ENCODE results near the gene SMTN.

SMTN gene

DNA sequence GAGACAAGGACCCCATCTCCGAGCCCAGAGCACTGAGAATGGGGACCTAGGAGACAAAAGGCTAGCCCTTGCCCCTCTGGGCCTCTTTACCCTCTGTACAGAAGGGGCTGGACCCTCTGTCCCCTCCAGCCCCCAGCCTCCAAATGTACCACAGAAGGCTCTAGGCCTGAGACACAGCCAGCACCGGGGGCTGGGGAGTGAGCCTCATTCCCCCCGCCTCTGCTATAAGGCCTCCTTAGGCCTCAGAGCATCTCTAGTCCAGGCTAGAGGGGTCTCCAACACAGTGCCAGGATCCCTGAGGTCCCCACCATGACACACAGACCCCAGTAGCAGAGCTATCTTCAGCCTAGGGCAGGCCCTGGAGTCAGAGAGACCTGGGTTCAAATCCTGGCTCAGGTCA is 4.8 kb downstream of the SMTN start:
- TF ChIP-seq, protein P1, sequence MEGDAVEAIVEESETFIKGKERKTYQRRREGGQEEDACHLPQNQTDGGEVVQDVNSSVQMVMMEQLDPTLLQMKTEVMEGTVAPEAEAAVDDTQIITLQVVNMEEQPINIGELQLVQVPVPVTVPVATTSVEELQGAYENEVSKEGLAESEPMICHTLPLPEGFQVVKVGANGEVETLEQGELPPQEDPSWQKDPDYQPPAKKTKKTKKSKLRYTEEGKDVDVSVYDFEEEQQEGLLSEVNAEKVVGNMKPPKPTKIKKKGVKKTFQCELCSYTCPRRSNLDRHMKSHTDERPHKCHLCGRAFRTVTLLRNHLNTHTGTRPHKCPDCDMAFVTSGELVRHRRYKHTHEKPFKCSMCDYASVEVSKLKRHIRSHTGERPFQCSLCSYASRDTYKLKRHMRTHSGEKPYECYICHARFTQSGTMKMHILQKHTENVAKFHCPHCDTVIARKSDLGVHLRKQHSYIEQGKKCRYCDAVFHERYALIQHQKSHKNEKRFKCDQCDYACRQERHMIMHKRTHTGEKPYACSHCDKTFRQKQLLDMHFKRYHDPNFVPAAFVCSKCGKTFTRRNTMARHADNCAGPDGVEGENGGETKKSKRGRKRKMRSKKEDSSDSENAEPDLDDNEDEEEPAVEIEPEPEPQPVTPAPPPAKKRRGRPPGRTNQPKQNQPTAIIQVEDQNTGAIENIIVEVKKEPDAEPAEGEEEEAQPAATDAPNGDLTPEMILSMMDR (IDR thresholded peaks at IDR 0.05; ENCODE audit: low read length) = no peak
- TF ChIP-seq EZH2 (optimal IDR thresholded peaks at IDR 0.05; ENCODE audit: low read depth, low read length) = no peak
- TF ChIP-seq EZH2phosphoT487 (IDR thresholded peaks at IDR 0.05; ENCODE audit: low read length) = no peak

DNA sequence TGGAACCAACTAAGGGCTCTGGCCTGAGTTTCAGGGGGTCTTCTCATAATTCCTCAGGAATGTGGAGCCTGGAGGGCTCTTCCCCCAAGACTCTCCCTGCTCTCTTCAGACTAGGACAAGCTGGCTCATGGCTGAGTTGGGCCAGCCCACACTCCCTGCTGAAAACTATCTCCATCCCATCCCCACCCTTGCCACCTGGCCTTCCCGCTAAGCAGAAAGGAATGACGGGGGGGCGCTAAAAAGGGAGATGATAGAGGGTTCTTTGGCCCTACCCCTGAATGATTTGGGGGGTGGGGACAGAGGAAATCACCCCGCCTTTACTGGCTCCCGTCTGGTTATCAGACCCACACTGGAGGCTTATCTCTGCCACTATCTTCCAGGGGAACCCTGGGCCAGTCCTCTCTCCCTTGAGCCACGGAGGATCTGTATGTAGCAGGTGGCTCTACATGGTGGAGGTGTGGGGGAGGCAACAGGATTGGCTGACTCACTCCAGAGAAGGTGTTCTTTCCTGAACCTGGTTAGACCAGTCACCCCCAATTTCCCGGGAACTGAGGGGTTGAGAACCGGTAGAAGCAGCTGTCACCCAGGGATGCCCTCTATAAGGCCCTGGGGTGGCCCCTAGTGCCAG is 5.7 kb downstream of the SMTN start:
- Histone ChIP-seq H3K4me2 (ENCODE audit: low read depth, low read length) (no peak overlapping the region), H3K27ac (ENCODE audit: low read length) (no peak overlapping the region), H3F3A (ENCODE audit: insufficient read depth, low read length) (peaks cover 16% of the 10 kb centered on the region; the same call in 1 of the 2 replicates), H3K4me3 (ENCODE audit: low read length) (no peak overlapping the region), H3K4me1 (ENCODE audit: low read length) (peaks cover 23% of the 10 kb centered on the region), H3K9me2 (replicated peaks; ENCODE audit: insufficient read depth, low read length) (no peaks in the 10 kb centered on the region), H3K36me3 (replicated peaks; ENCODE audit: insufficient read depth, low read length) (no peaks in the 10 kb centered on the region), H4K20me1 (ENCODE audit: insufficient read depth, low read length) (no peaks in the 10 kb centered on the region), H3K9ac (ENCODE audit: low read length) (no peak overlapping the region), H2AFZ (ENCODE audit: low read length) (no peak overlapping the region), H3K79me2 (ENCODE audit: low read length) (peaks cover 22% of the 10 kb centered on the region), H3K27me3 (replicated peaks; ENCODE audit: insufficient read depth, low read length) (no peaks in the 10 kb centered on the region), H3K9me3 (replicated peaks; ENCODE audit: insufficient read depth, low read length) (no peaks in the 10 kb centered on the region)
- TF ChIP-seq, protein P1 (IDR thresholded peaks at IDR 0.05; ENCODE audit: low read length) = no peak
- TF ChIP-seq EZH2 (optimal IDR thresholded peaks at IDR 0.05; ENCODE audit: low read depth, low read length) = no peak
- no peak for TF ChIP-seq EZH2phosphoT487 (IDR thresholded peaks at IDR 0.05; ENCODE audit: low read length)
- no peak for DNase-seq

More for the DNA sequence above, 4.8 kb downstream of the SMTN start:
- no peaks in the 10 kb centered on the region for H3K36me3 ChIP-seq (replicated peaks; ENCODE audit: insufficient read depth, low read length)
- H3K9me2 ChIP-seq (replicated peaks; ENCODE audit: insufficient read depth, low read length) = no peaks in the 10 kb centered on the region
- H3K9me3 ChIP-seq (replicated peaks; ENCODE audit: insufficient read depth, low read length) = no peaks in the 10 kb centered on the region
- H3F3A ChIP-seq (ENCODE audit: insufficient read depth, low read length) = peaks cover 16% of the 10 kb centered on the region; the same call in 1 of the 2 replicates
- no peak overlapping the region for H2AFZ ChIP-seq (ENCODE audit: low read length)
- H3K27me3 ChIP-seq (replicated peaks; ENCODE audit: insufficient read depth, low read length) = no peaks in the 10 kb centered on the region
- peaks cover 23% of the 10 kb centered on the region for H3K4me1 ChIP-seq (ENCODE audit: low read length)
- H3K9ac ChIP-seq (ENCODE audit: low read length) = no peak overlapping the region
- peaks cover 28% of the 10 kb centered on the region for H3K79me2 ChIP-seq (ENCODE audit: low read length)
- peak overlapping the region; percentile 98; the same call in 1 of the 2 replicates for H3K4me2 ChIP-seq (ENCODE audit: low read depth, low read length)
- DNase-seq = no peak
- no peak overlapping the region for H3K4me3 ChIP-seq (ENCODE audit: low read length)
- H3K27ac ChIP-seq (ENCODE audit: low read length) = no peak overlapping the region
- H4K20me1 ChIP-seq (ENCODE audit: insufficient read depth, low read length) = no peaks in the 10 kb centered on the region

DNA sequence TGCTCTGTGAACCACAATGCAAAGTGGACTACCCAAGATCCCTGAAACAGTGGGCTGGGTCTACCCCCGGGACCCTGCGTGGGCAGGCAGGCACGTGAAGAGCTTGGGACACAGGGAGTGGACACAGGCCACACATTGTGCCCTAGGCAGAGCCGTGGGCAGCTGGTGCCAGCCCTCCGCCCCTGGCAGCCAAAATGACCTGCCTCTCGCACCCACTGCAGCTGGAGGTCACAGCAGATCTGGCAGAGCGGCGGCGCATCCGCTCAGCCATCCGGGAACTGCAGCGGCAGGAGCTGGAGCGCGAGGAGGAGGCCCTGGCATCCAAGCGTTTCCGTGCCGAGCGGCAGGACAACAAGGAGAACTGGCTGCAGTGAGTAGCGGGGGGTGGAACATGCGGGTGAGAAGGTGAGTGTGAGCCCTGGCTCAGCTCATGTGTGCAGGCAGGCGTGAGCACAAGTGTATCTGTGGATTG is 6.7 kb downstream of the SMTN start:
- H3K4me1 ChIP-seq (ENCODE audit: low read length) = peaks cover 15% of the 10 kb centered on the region
- DNase-seq = no peak
- no peak overlapping the region for H3K4me3 ChIP-seq (ENCODE audit: low read length)
- no peaks in the 10 kb centered on the region for H3K27me3 ChIP-seq (replicated peaks; ENCODE audit: insufficient read depth, low read length)
- peaks cover 12% of the 10 kb centered on the region for H3K79me2 ChIP-seq (ENCODE audit: low read length)
- H3K9ac ChIP-seq (ENCODE audit: low read length) = no peak overlapping the region
- H3K4me2 ChIP-seq (ENCODE audit: low read depth, low read length) = no peak overlapping the region
- no peak for TF ChIP-seq EZH2 (optimal IDR thresholded peaks at IDR 0.05; ENCODE audit: low read depth, low read length)
- TF ChIP-seq EZH2phosphoT487 (IDR thresholded peaks at IDR 0.05; ENCODE audit: low read length) = no peak
- TF ChIP-seq, protein P1 (IDR thresholded peaks at IDR 0.05; ENCODE audit: low read length) = no peak
- no peaks in the 10 kb centered on the region for H3K9me3 ChIP-seq (replicated peaks; ENCODE audit: insufficient read depth, low read length)
- no peaks in the 10 kb centered on the region for H3K36me3 ChIP-seq (replicated peaks; ENCODE audit: insufficient read depth, low read length)
- no peaks in the 10 kb centered on the region for H4K20me1 ChIP-seq (ENCODE audit: insufficient read depth, low read length)
- peaks cover 12% of the 10 kb centered on the region; the same call in 1 of the 2 replicates for H3F3A ChIP-seq (ENCODE audit: insufficient read depth, low read length)
- H2AFZ ChIP-seq (ENCODE audit: low read length) = no peak overlapping the region
- H3K9me2 ChIP-seq (replicated peaks; ENCODE audit: insufficient read depth, low read length) = no peaks in the 10 kb centered on the region
- no peak overlapping the region for H3K27ac ChIP-seq (ENCODE audit: low read length)

All from MM.1S (cell line).